ENCODE data around the gene POLR2F. TPM values are rescaled to one million over a fixed set of nuclear protein-coding genes. Genes with fewer than 3 reads are reported as not detected.

POLR2F gene
- total RNA-seq, 1 donor from 2014 or later: 63.0 TPM

GRCh38 chr22:37926358-37926757 lies 27.1 kb upstream of the POLR2F start:
- Mint-ChIP-seq H3K27ac (ENCODE audit: unreplicated experiment) (no peak overlapping the region), H3K9me3 (ENCODE audit: low read depth) (no peaks in the 10 kb centered on the region), H3K4me1 (ENCODE audit: low read depth) (peaks cover 19% of the 10 kb centered on the region), H3K4me3 (ENCODE audit: unreplicated experiment) (no peak overlapping the region), H3K36me3 (ENCODE audit: low read depth) (peaks cover 26% of the 10 kb centered on the region), H3K27me3 (ENCODE audit: low read depth) (no peaks in the 10 kb centered on the region)
- TF ChIP-seq, protein P1, sequence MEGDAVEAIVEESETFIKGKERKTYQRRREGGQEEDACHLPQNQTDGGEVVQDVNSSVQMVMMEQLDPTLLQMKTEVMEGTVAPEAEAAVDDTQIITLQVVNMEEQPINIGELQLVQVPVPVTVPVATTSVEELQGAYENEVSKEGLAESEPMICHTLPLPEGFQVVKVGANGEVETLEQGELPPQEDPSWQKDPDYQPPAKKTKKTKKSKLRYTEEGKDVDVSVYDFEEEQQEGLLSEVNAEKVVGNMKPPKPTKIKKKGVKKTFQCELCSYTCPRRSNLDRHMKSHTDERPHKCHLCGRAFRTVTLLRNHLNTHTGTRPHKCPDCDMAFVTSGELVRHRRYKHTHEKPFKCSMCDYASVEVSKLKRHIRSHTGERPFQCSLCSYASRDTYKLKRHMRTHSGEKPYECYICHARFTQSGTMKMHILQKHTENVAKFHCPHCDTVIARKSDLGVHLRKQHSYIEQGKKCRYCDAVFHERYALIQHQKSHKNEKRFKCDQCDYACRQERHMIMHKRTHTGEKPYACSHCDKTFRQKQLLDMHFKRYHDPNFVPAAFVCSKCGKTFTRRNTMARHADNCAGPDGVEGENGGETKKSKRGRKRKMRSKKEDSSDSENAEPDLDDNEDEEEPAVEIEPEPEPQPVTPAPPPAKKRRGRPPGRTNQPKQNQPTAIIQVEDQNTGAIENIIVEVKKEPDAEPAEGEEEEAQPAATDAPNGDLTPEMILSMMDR (IDR thresholded peaks at IDR 0.05): no peak
- no peak for DNase-seq (ENCODE audit: low spot score)

DNA sequence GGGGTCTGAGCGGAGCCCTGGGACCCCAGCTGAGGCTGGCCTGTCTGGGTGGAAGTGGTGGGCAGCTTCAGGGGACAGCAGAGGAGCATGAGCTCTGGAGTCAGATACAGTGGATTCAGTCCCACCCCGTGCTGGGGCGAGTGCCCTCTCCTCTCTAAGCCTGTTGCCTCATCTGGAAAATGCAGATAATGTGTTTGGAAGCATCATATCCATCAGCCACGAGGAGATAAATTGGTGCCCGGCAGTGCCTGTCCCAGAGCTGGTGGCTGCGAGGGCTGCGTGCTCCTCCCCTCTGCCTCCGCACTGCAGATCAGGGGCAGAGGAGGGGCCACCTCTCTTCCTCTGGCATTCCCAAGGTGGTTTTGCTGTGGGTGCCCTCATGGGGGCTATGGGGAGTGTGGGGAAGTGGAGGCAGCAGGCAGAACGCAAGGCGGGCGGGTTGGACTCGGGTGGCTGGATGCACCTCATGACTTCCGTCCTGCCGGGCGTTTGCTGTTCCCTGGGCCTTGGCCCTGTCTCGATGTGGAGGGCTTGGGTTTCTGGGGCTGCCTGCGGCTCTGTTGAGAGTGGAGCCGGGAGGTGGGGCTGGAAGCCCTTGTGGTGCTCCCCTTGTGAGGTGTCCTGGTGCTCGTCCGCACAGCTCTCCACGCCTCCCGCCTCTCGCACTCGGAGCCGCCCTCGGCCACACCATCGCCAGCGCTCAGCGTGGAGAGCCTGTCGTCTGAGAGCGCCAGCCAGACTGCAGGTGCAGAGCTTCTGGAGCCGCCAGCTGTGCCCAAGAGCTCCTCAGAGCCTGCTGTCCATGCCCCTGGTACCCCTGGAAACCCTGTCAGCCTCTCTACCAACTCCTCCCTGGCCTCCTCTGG lies 26.5 kb upstream of the POLR2F start:
- Mint-ChIP-seq H3K27me3 (ENCODE audit: low read depth) (no peaks in the 10 kb centered on the region), H3K4me3 (ENCODE audit: unreplicated experiment) (no peak overlapping the region), H3K4me1 (ENCODE audit: low read depth) (peaks cover 26% of the 10 kb centered on the region), H3K27ac (ENCODE audit: unreplicated experiment) (no peak overlapping the region), H3K36me3 (ENCODE audit: low read depth) (peaks cover 28% of the 10 kb centered on the region), H3K9me3 (ENCODE audit: low read depth) (no peaks in the 10 kb centered on the region)
- peak; percentile 90 for DNase-seq (ENCODE audit: low spot score)
- TF ChIP-seq, protein P1 (IDR thresholded peaks at IDR 0.05): no peak

- Mint-ChIP-seq H3K4me1 (ENCODE audit: low read depth) (peaks cover 26% of the 10 kb centered on the region), H3K9me3 (ENCODE audit: low read depth) (no peaks in the 10 kb centered on the region), H3K36me3 (ENCODE audit: low read depth) (peaks cover 29% of the 10 kb centered on the region)
These were observed 25.9 kb upstream of the POLR2F start for GRCh38 chr22:37927637-37927936.

GRCh38 chr22:37929390-37929789 lies 24.1 kb upstream of the POLR2F start:
- peaks cover 43% of the 10 kb centered on the region for H3K4me1 Mint-ChIP-seq (ENCODE audit: low read depth)
- peaks cover 26% of the 10 kb centered on the region for H3K36me3 Mint-ChIP-seq (ENCODE audit: low read depth)
- no peak for DNase-seq (ENCODE audit: low spot score)
- TF ChIP-seq, protein P1 (IDR thresholded peaks at IDR 0.05): no peak
- H3K27ac Mint-ChIP-seq (ENCODE audit: unreplicated experiment): no peak overlapping the region
- no peaks in the 10 kb centered on the region for H3K9me3 Mint-ChIP-seq (ENCODE audit: low read depth)
- H3K4me3 Mint-ChIP-seq (ENCODE audit: unreplicated experiment): no peak overlapping the region
- H3K27me3 Mint-ChIP-seq (ENCODE audit: low read depth): no peaks in the 10 kb centered on the region

More at GRCh38 chr22:37927637-37927936, 25.9 kb upstream of the POLR2F start:
- Mint-ChIP-seq H3K4me3 (ENCODE audit: unreplicated experiment) (no peak overlapping the region), H3K27me3 (ENCODE audit: low read depth) (no peaks in the 10 kb centered on the region), H3K27ac (ENCODE audit: unreplicated experiment) (no peak overlapping the region)
- TF ChIP-seq, protein P1 (IDR thresholded peaks at IDR 0.05): no peak
- peak; percentile 83 for DNase-seq (ENCODE audit: low spot score)

DNA sequence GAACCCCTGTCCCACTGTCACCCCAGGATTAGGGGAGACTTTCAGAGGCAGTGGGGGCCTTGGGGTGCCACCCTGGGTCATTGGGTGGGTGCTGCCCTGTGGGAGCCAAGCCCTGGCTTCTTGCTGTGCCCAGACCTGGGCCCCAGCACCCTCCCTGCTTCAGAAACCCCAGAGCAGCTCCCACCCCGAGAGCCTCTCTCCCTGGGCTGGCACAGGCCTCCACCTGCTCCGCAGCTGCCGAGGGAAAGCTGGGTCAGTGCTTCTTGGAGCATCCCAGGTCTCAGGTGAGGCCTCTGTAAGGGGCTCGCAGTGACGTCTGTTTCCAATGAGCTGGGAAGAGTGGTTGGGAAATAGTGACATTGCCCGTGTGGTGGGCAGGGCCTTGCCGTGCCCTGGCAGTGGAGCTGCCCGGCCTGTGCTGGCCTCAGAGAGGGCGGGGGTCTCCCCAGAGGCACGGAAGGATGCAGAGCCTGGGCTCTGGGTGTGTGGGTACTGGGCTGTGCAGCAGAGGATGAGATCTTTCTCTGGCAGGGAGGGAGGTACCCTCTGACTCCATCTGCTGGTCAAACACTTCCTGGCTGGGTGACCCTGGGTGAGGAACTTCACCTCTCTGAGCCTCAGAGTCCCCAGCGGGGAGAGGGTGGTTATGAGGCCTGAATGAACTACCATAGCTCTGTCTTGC lies 23.1 kb upstream of the POLR2F start:
- peak; percentile 86 for DNase-seq (ENCODE audit: low spot score)
- Mint-ChIP-seq H3K4me3 (ENCODE audit: unreplicated experiment) (no peak overlapping the region), H3K27ac (ENCODE audit: unreplicated experiment) (peak overlapping the region; percentile 57), H3K27me3 (ENCODE audit: low read depth) (no peaks in the 10 kb centered on the region), H3K36me3 (ENCODE audit: low read depth) (peaks cover 25% of the 10 kb centered on the region), H3K4me1 (ENCODE audit: low read depth) (peaks cover 37% of the 10 kb centered on the region), H3K9me3 (ENCODE audit: low read depth) (no peaks in the 10 kb centered on the region)
- TF ChIP-seq, protein P1 (IDR thresholded peaks at IDR 0.05): peak; percentile 75

All from chondrocyte (in vitro differentiated cells).